Measurements from ENCODE around the gene LENEP. TPM values are rescaled to one million over a fixed set of nuclear protein-coding genes. Genes with fewer than 3 reads are reported as not detected.

The LENEP gene
- total RNA-seq, 1 donor from 2014 or later: 0.87 TPM

- H3K36me3 Mint-ChIP-seq: no peaks in the 10 kb centered on the region
- peaks cover 21% of the 10 kb centered on the region for H3K4me1 Mint-ChIP-seq
- no peak for DNase-seq (ENCODE audit: low spot score in 2 of 2, unreplicated experiment in 2 of 2)
- H3K9me3 Mint-ChIP-seq: no peaks in the 10 kb centered on the region
- peak overlapping the region; percentile 96 for H3K4me3 Mint-ChIP-seq
- no peaks in the 10 kb centered on the region for H3K27me3 Mint-ChIP-seq (ENCODE audit: low read depth)
- peak overlapping the region; percentile 86 for H3K27ac Mint-ChIP-seq
- no peak for TF ChIP-seq CTCF (IDR thresholded peaks at IDR 0.05; ENCODE audit: unreplicated experiment)
Measured at GRCh38 chr1:155004352-155005075, 11.1 kb downstream of the LENEP start.

- no peaks in the 10 kb centered on the region for H3K27me3 Mint-ChIP-seq (ENCODE audit: low read depth)
- no peak for TF ChIP-seq CTCF (IDR thresholded peaks at IDR 0.05; ENCODE audit: unreplicated experiment)
- peaks cover 21% of the 10 kb centered on the region for H3K4me1 Mint-ChIP-seq
- no peak for DNase-seq (ENCODE audit: low spot score in 2 of 2, unreplicated experiment in 2 of 2)
- H3K27ac Mint-ChIP-seq: peak overlapping the region; percentile 64
- H3K36me3 Mint-ChIP-seq: no peaks in the 10 kb centered on the region
- H3K4me3 Mint-ChIP-seq: no peak overlapping the region
- H3K9me3 Mint-ChIP-seq: no peaks in the 10 kb centered on the region
Measured at GRCh38 chr1:155005076-155006011, 12.0 kb downstream of the LENEP start.

GRCh38 chr1:155006601-155007101 is 13.3 kb downstream of the LENEP start:
- Mint-ChIP-seq H3K27me3 (ENCODE audit: low read depth) (no peaks in the 10 kb centered on the region), H3K36me3 (no peaks in the 10 kb centered on the region), H3K9me3 (no peaks in the 10 kb centered on the region), H3K4me1 (peaks cover 25% of the 10 kb centered on the region), H3K27ac (peak overlapping the region; percentile 35), H3K4me3 (no peak overlapping the region)
- DNase-seq (ENCODE audit: low spot score in 2 of 2, unreplicated experiment in 2 of 2): no peak
- TF ChIP-seq CTCF (IDR thresholded peaks at IDR 0.05; ENCODE audit: unreplicated experiment): no peak

- no peak for TF ChIP-seq CTCF (IDR thresholded peaks at IDR 0.05; ENCODE audit: unreplicated experiment)
- H3K27ac Mint-ChIP-seq: no peak overlapping the region
- H3K4me3 Mint-ChIP-seq: no peak overlapping the region
- no peaks in the 10 kb centered on the region for H3K27me3 Mint-ChIP-seq (ENCODE audit: low read depth)
- DNase-seq (ENCODE audit: low spot score in 2 of 2, unreplicated experiment in 2 of 2): no peak
- no peaks in the 10 kb centered on the region for H3K36me3 Mint-ChIP-seq
- peaks cover 28% of the 10 kb centered on the region for H3K4me1 Mint-ChIP-seq
- H3K9me3 Mint-ChIP-seq: no peaks in the 10 kb centered on the region
Measured at GRCh38 chr1:155007251-155007828, 14.0 kb downstream of the LENEP start.

GRCh38 chr1:155008015-155008941 is 14.9 kb downstream of the LENEP start:
- no peak overlapping the region for H3K27ac Mint-ChIP-seq
- DNase-seq (ENCODE audit: low spot score in 2 of 2, unreplicated experiment in 2 of 2): no peak
- no peak overlapping the region for H3K4me3 Mint-ChIP-seq
- no peaks in the 10 kb centered on the region for H3K36me3 Mint-ChIP-seq
- no peak for TF ChIP-seq CTCF (IDR thresholded peaks at IDR 0.05; ENCODE audit: unreplicated experiment)
- peaks cover 28% of the 10 kb centered on the region for H3K4me1 Mint-ChIP-seq
- H3K27me3 Mint-ChIP-seq (ENCODE audit: low read depth): no peaks in the 10 kb centered on the region
- no peaks in the 10 kb centered on the region for H3K9me3 Mint-ChIP-seq

All from mesothelial cell of epicardium (in vitro differentiated cells).